ENCODE data around the gene HS3ST5. TPM values are rescaled to one million over a fixed set of nuclear protein-coding genes. Genes with fewer than 3 reads are reported as not detected.

Gene HS3ST5
- total RNA-seq, 3 donors from 2014 or later (not counting 1 experiment from before 2014, with no cell fraction given): not detected

GRCh38 chr6:114167583-114168576 lies 174.9 kb downstream of the HS3ST5 start:
- Histone ChIP-seq H3K9me3 (ENCODE audit: control insufficient read depth, insufficient read depth, low read length) (no peaks in the 10 kb centered on the region), H3K27me3 (ENCODE audit: control insufficient read depth, insufficient read depth, low read length) (no peaks in the 10 kb centered on the region), H3K36me3 (ENCODE audit: control insufficient read depth, insufficient read depth, low read length) (no peaks in the 10 kb centered on the region), H3K4me1 (ENCODE audit: control insufficient read depth, insufficient read depth, low read length) (no peaks in the 10 kb centered on the region), H3K27ac (ENCODE audit: low read length) (no peak overlapping the region), H3K4me3 (ENCODE audit: low read length) (no peak overlapping the region)
- ATAC-seq: no peak
- intact Hi-C loops (cut with micrococcal nuclease): no loop called here
- no peak overlapping the region for H3K4me3 Mint-ChIP-seq
- no peak overlapping the region for H3K27ac Mint-ChIP-seq
- H3K9me3 Mint-ChIP-seq: peaks cover 0 to 4% of the 10 kb centered on the region in 2 donors
- no peak for DNase-seq
- H3K36me3 Mint-ChIP-seq: no peaks in the 10 kb centered on the region
- 78% methylated on average over 12 of the region's 13 CpGs for WGBS (ENCODE audit: insufficient coverage)
- no peaks in the 10 kb centered on the region for H3K4me1 Mint-ChIP-seq
- peaks cover 0 to 2% of the 10 kb centered on the region in 2 donors for H3K27me3 Mint-ChIP-seq (ENCODE audit: low read depth in 2 of 2)
- TF ChIP-seq, protein P1, sequence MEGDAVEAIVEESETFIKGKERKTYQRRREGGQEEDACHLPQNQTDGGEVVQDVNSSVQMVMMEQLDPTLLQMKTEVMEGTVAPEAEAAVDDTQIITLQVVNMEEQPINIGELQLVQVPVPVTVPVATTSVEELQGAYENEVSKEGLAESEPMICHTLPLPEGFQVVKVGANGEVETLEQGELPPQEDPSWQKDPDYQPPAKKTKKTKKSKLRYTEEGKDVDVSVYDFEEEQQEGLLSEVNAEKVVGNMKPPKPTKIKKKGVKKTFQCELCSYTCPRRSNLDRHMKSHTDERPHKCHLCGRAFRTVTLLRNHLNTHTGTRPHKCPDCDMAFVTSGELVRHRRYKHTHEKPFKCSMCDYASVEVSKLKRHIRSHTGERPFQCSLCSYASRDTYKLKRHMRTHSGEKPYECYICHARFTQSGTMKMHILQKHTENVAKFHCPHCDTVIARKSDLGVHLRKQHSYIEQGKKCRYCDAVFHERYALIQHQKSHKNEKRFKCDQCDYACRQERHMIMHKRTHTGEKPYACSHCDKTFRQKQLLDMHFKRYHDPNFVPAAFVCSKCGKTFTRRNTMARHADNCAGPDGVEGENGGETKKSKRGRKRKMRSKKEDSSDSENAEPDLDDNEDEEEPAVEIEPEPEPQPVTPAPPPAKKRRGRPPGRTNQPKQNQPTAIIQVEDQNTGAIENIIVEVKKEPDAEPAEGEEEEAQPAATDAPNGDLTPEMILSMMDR (IDR thresholded peaks at IDR 0.05): no peak

DNA sequence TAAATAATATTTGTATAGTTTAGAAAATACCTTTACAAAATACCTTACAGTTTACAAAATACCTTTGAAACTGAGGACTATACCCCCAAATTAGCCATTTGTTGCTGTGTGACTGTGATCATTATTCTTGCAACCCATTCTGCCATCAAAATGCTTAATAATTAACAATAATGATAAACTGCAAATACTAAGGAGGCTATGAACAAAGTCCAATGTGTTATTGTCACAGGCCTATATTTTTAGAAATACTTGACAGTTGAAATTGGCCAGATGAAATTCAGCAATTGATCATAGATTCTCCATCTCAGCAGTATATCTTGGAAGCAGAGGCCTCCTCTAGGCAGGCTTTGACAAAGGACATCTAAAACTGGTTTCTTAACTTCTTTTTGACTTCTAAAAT lies 178.6 kb downstream of the HS3ST5 start:
- no peaks in the 10 kb centered on the region for H3K9me3 ChIP-seq (ENCODE audit: control insufficient read depth, insufficient read depth, low read length)
- TF ChIP-seq, protein P1 (IDR thresholded peaks at IDR 0.05): no peak
- H3K27me3 ChIP-seq (ENCODE audit: control insufficient read depth, insufficient read depth, low read length): no peaks in the 10 kb centered on the region
- H3K27me3 Mint-ChIP-seq (ENCODE audit: low read depth in 2 of 2): peaks cover 0 to 2% of the 10 kb centered on the region in 2 donors
- DNase-seq (no peak), ATAC-seq (no peak)
- no peak overlapping the region for H3K4me3 ChIP-seq (ENCODE audit: low read length)
- peaks cover 0 to 4% of the 10 kb centered on the region in 2 donors for H3K9me3 Mint-ChIP-seq
- intact Hi-C loops (cut with micrococcal nuclease): no loop called here
- no peaks in the 10 kb centered on the region for H3K4me1 ChIP-seq (ENCODE audit: control insufficient read depth, insufficient read depth, low read length)
- H3K4me1 Mint-ChIP-seq: no peaks in the 10 kb centered on the region
- H3K36me3 Mint-ChIP-seq: no peaks in the 10 kb centered on the region
- no peak overlapping the region for H3K4me3 Mint-ChIP-seq
- H3K27ac ChIP-seq (ENCODE audit: low read length): no peak overlapping the region
- H3K27ac Mint-ChIP-seq: no peak overlapping the region
- H3K36me3 ChIP-seq (ENCODE audit: control insufficient read depth, insufficient read depth, low read length): no peaks in the 10 kb centered on the region

GRCh38 chr6:114162691-114163347 lies 180.0 kb downstream of the HS3ST5 start:
- Histone ChIP-seq H3K36me3 (ENCODE audit: control insufficient read depth, insufficient read depth, low read length) (no peaks in the 10 kb centered on the region), H3K4me3 (ENCODE audit: low read length) (no peak overlapping the region), H3K27ac (ENCODE audit: low read length) (no peak overlapping the region), H3K9me3 (ENCODE audit: control insufficient read depth, insufficient read depth, low read length) (no peaks in the 10 kb centered on the region), H3K27me3 (ENCODE audit: control insufficient read depth, insufficient read depth, low read length) (no peaks in the 10 kb centered on the region), H3K4me1 (ENCODE audit: control insufficient read depth, insufficient read depth, low read length) (no peaks in the 10 kb centered on the region)
- TF ChIP-seq, protein P1 (IDR thresholded peaks at IDR 0.05): no peak
- Mint-ChIP-seq H3K4me3 (no peak overlapping the region), H3K27me3 (ENCODE audit: low read depth in 2 of 2) (peaks cover 0 to 2% of the 10 kb centered on the region in 2 donors), H3K9me3 (peaks cover 0 to 4% of the 10 kb centered on the region in 2 donors), H3K27ac (no peak overlapping the region), H3K4me1 (no peaks in the 10 kb centered on the region), H3K36me3 (no peaks in the 10 kb centered on the region)
- intact Hi-C loops (cut with micrococcal nuclease): no loop called here
- ATAC-seq (no peak), DNase-seq (no peak)
- 74% methylated on average over 4 of the region's 6 CpGs for WGBS (ENCODE audit: insufficient coverage)
